ENCODE data around the gene TPPP3.

TPPP3 gene

GRCh38 chr16:67403976-67404555, 10.8 kb upstream of the TPPP3 start:
- DNase-seq: no peak

GRCh38 chr16:67400901-67401300, 7.6 kb upstream of the TPPP3 start:
- DNase-seq: no peak

- DNase-seq: no peak
Measured at GRCh38 chr16:67399749-67400704, 6.7 kb upstream of the TPPP3 start.

GRCh38 chr16:67399218-67399733, 6.0 kb upstream of the TPPP3 start:
- DNase-seq: peak; percentile 52

- DNase-seq: no peak
Measured at GRCh38 chr16:67398546-67399217, 5.4 kb upstream of the TPPP3 start.

GRCh38 chr16:67397812-67398545, 4.7 kb upstream of the TPPP3 start:
- no peak for DNase-seq

- no peak for DNase-seq
Measured at GRCh38 chr16:67397036-67397801, 3.9 kb upstream of the TPPP3 start.

- DNase-seq: peak; percentile 25
Measured at GRCh38 chr16:67396159-67397035, 3.1 kb upstream of the TPPP3 start.

- no peak for DNase-seq
Measured at GRCh38 chr16:67395458-67396158, 2.3 kb upstream of the TPPP3 start.

GRCh38 chr16:67395105-67395457, 1.8 kb upstream of the TPPP3 start:
- DNase-seq: no peak

- no peak for DNase-seq
Measured at GRCh38 chr16:67394155-67395104, 1.1 kb upstream of the TPPP3 start.

- DNase-seq: no peak
Measured at GRCh38 chr16:67393788-67394154, 473 bp upstream of the TPPP3 start.

- DNase-seq: no peak
Measured at GRCh38 chr16:67392301-67393059, 818 bp downstream of the TPPP3 start.

GRCh38 chr16:67391424-67392300, 1.6 kb downstream of the TPPP3 start:
- peak; percentile 96 for DNase-seq

GRCh38 chr16:67390816-67391423, 2.4 kb downstream of the TPPP3 start:
- peak; percentile 62 for DNase-seq

GRCh38 chr16:67389911-67390815, 3.1 kb downstream of the TPPP3 start:
- peak; percentile 54 for DNase-seq

All from midbrain (tissue), 1 donor.